T-helper 1 cell treated with Interleukin-12 subunit alpha and Interleukin-12 subunit beta and Interleukin-4 antibody, amounts not matched to agents 30 ng/mL and 1 ng/mL, for 36 hours (primary cell): ENCODE data around the gene SLC6A5. TPM values are rescaled to one million over a fixed set of nuclear protein-coding genes. Genes with fewer than 3 reads are reported as not detected.
"Not testable (repeated sequence)": the region's sequence is repeated elsewhere in the genome, so short reads cannot be mapped to it uniquely, and the experiment has no call there.

Experiments
- intact Hi-C: fragments of 100-400 bp; cut with micrococcal nuclease; formaldehyde crosslinking; loops from one replicate; pipeline ENCODE4 v1.15.1; 2024
- total RNA-seq: library from RNA; stranded (reverse); gene quantifications from 2 replicates; pipeline ENCODE4 v1.2.3, GENCODE V29; 2022

SLC6A5 gene
- total RNA-seq, result not detected in 2 replicates

- intact Hi-C loops, result loop anchor here (2.0 kb wide), 1 partner anchor 441 kb away; no protein-coding TSS in a partner anchor
Measured at GRCh38 chr11:20599221-20600019, at the start of gene SLC6A5. TSS of gene SLC6A5 (plus strand) at chr11:20599608. CDS start at chr11:20599673, 65 bp downstream.

- intact Hi-C loops, result no loop called here
Measured at GRCh38 chr11:20551096-20551495, 48.3 kb upstream of the SLC6A5 start.

GRCh38 chr11:20555783-20556182, 43.6 kb upstream of the SLC6A5 start:
- intact Hi-C loops, result no loop called here

GRCh38 chr11:20556396-20556795, 43.0 kb upstream of the SLC6A5 start:
- intact Hi-C loops, result not testable (repeated sequence)

- intact Hi-C loops, result no loop called here
Measured at GRCh38 chr11:20558741-20559140, 40.7 kb upstream of the SLC6A5 start.

GRCh38 chr11:20559523-20560300, 39.7 kb upstream of the SLC6A5 start:
- intact Hi-C loops, result no loop called here

GRCh38 chr11:20561915-20562314, 37.5 kb upstream of the SLC6A5 start:
- intact Hi-C loops, result no loop called here

GRCh38 chr11:20563866-20564265, 35.5 kb upstream of the SLC6A5 start:
- intact Hi-C loops, result no loop called here

GRCh38 chr11:20564846-20565635, 34.4 kb upstream of the SLC6A5 start:
- intact Hi-C loops, result no loop called here

GRCh38 chr11:20566115-20566514, 33.3 kb upstream of the SLC6A5 start:
- intact Hi-C loops, result not testable (repeated sequence)

GRCh38 chr11:20566591-20567434, 32.6 kb upstream of the SLC6A5 start:
- intact Hi-C loops, result no loop called here

GRCh38 chr11:20579725-20580124, 19.7 kb upstream of the SLC6A5 start:
- intact Hi-C loops, result not testable (repeated sequence)

GRCh38 chr11:20583201-20583600, 16.2 kb upstream of the SLC6A5 start:
- intact Hi-C loops, result no loop called here

- intact Hi-C loops, result no loop called here
Measured at GRCh38 chr11:20584093-20584774, 15.2 kb upstream of the SLC6A5 start.

- intact Hi-C loops, result no loop called here
Measured at GRCh38 chr11:20589796-20590195, 9.6 kb upstream of the SLC6A5 start.

GRCh38 chr11:20590381-20590780, 9.0 kb upstream of the SLC6A5 start:
- intact Hi-C loops, result no loop called here

- intact Hi-C loops, result no loop called here
Measured at GRCh38 chr11:20592741-20593140, 6.7 kb upstream of the SLC6A5 start.

- intact Hi-C loops, result no loop called here
Measured at GRCh38 chr11:20594274-20595061, 4.9 kb upstream of the SLC6A5 start.

- intact Hi-C loops, result no loop called here
Measured at GRCh38 chr11:20595101-20595500, 4.3 kb upstream of the SLC6A5 start.
